Measurements from ENCODE around the gene USP2.

- TF ChIP-seq POLR2A (IDR thresholded peaks at IDR 0.05; ENCODE audit: low read depth, low read length): no peak
- TF ChIP-seq TAF1 (IDR thresholded peaks at IDR 0.05; ENCODE audit: low read depth, low read length): no peak
- TF ChIP-seq SPI1 (IDR thresholded peaks at IDR 0.05; ENCODE audit: low read depth, low read length): no peak
- no peak for TF ChIP-seq POLR2AphosphoS5 (IDR thresholded peaks at IDR 0.05; ENCODE audit: low read depth, low read length)
- TF ChIP-seq POU2F2 (IDR thresholded peaks at IDR 0.05; ENCODE audit: low read depth, low read length): no peak
Measured at GRCh38 chr11:119375337-119376196, 5.9 kb downstream of the USP2 start.

Measured in GM12891 (cell line).